Endothelial cell of umbilical vein (primary cell): ENCODE measurements around the gene COMMD8. TPM values are rescaled to one million over a fixed set of nuclear protein-coding genes. Genes with fewer than 3 reads are reported as not detected.

Experiments
- BruUV-seq: library from RNA; stranded (reverse); fragments of 400-500 nt; replicated peaks from 2 replicates; lab custom pipeline; 2021; lab: Mats Ljungman, UMichigan
- CTCF ChIA-PET: fragments of 300-600, 350-600 bp; sonication (Branson Sonifier 250); formaldehyde crosslinking; loops from one replicate; lab custom pipeline; 2021; ENCODE audit warnings: antibody characterized with exemption, inconsistent platforms; lab: Charles Lee
- POLR2A ChIA-PET: fragments of 300-600, 350-600 bp; sonication (Branson Sonifier 250); formaldehyde crosslinking; loops from one replicate; lab custom pipeline; 2021; ENCODE audit warnings: antibody characterized with exemption, inconsistent platforms; lab: Charles Lee
- DNase-seq: peaks from one replicate; pipeline ENCODE4 v3.0.0-alpha.2; 2011; ENCODE audit warnings: low read depth, low spot score
- FAIRE-seq: peaks from 2 replicates; lab custom pipeline; 2011; peaks lifted over from hg19 to GRCh38; lab: Jason Lieb, UNC
- H2AFZ ChIP-seq: 2 replicates; pipeline ENCODE4 v1.6.0; 2012; ENCODE audit warnings: low read depth, low read length, control low read depth, inconsistent platforms
- H3K27ac ChIP-seq: 2 replicates; pipeline ENCODE4 v1.5.1; 2011; ENCODE audit warnings: low read depth, mild to moderate bottlenecking, control low read depth, low read length, moderate library complexity; ENCODE audit not compliant: insufficient read depth
- H3K27me3 ChIP-seq, 2 experiments: 2 replicates each; pipeline versions ENCODE4 v1.6.0 to v1.6.1; 2011; ENCODE audit warnings: low read length in 2 of 2, mixed read lengths in 1 of 2; ENCODE audit not compliant: control insufficient read depth in 2 of 2, insufficient read depth in 2 of 2
- H3K36me3 ChIP-seq, 2 experiments: 2 replicates in 1 of 2; 3 replicates in 1 of 2; pipeline ENCODE4 v1.5.1; 2011; ENCODE audit warnings: low read length in 2 of 2, mild to moderate bottlenecking in 1 of 2, moderate library complexity in 1 of 2; ENCODE audit not compliant: control insufficient read depth in 2 of 2, insufficient read depth in 2 of 2; ENCODE audit errors: extremely low read depth in 1 of 2
- H3K4me1 ChIP-seq: 3 replicates; pipeline ENCODE4 v1.5.1; 2011; ENCODE audit warnings: mild to moderate bottlenecking, low read length; ENCODE audit not compliant: control insufficient read depth, insufficient read depth; ENCODE audit errors: extremely low read depth
- H3K4me2 ChIP-seq: 2 replicates; pipeline ENCODE4 v1.6.1; 2011; ENCODE audit warnings: low read length, control low read depth, mixed read lengths; ENCODE audit not compliant: insufficient read depth
- H3K4me3 ChIP-seq, 3 experiments: fragments of 200-600 bp in 1 of 3; sonication (generic), shearing (Covaris generic) in 1 of 3; replicated peaks in 1 of 3; 2 replicates each; pipeline ENCODE4 v1.5.1; 2011 to 2016; ENCODE audit warnings: control low read depth in 3 of 3, low read length in 3 of 3, mild to moderate bottlenecking in 2 of 3, inconsistent platforms in 1 of 3, low read depth in 1 of 3, moderate library complexity in 1 of 3; ENCODE audit not compliant: insufficient read depth in 1 of 3
- H3K79me2 ChIP-seq: 2 replicates; pipeline ENCODE4 v1.6.0; 2012; ENCODE audit warnings: low read length, inconsistent platforms; ENCODE audit not compliant: control insufficient read depth, insufficient read depth
- H3K9ac ChIP-seq: replicated peaks from 2 replicates; pipeline ENCODE3; 2011; ENCODE audit warnings: low read length, control low read depth; ENCODE audit not compliant: insufficient read depth; ENCODE audit errors: extremely low read depth
- H3K9me1 ChIP-seq: replicated peaks from 3 replicates; pipeline ENCODE4 v1.6.0; 2011; ENCODE audit warnings: mild to moderate bottlenecking, low read length; ENCODE audit not compliant: control insufficient read depth, insufficient read depth; ENCODE audit errors: extremely low read depth
- H3K9me3 ChIP-seq: replicated peaks from 2 replicates; pipeline ENCODE4 v1.5.1; 2012; ENCODE audit warnings: low read length, inconsistent platforms; ENCODE audit not compliant: control insufficient read depth, insufficient read depth
- H4K20me1 ChIP-seq: replicated peaks from 2 replicates; pipeline ENCODE3; 2011; ENCODE audit warnings: mild to moderate bottlenecking, low read length; ENCODE audit not compliant: control insufficient read depth, insufficient read depth; ENCODE audit errors: extremely low read depth
- CTCF ChIP-seq, 2 donors: IDR thresholded peaks; 1 replicate in 1 of 2; 2 replicates in 1 of 2; pipeline ENCODE4 v1.5.1; 2011; ENCODE audit warnings: low read length in 2 of 2, mild to moderate bottlenecking in 2 of 2, moderate library complexity in 2 of 2, control low read depth in 1 of 2, inconsistent platforms in 1 of 2, low read depth in 1 of 2; ENCODE audit not compliant: insufficient read depth in 1 of 2; ENCODE audit errors: extremely low read depth in 1 of 2
- EZH2 ChIP-seq: IDR thresholded peaks from 2 replicates; pipeline ENCODE4 v1.6.1; 2012; ENCODE audit warnings: borderline replicate concordance, low read depth, mild to moderate bottlenecking, moderate library complexity, low read length, inconsistent platforms; ENCODE audit not compliant: severe bottlenecking
- FOS ChIP-seq: IDR thresholded peaks from 2 replicates; pipeline ENCODE4 v1.6.1; 2011; ENCODE audit warnings: mild to moderate bottlenecking, low read length, moderate library complexity, borderline replicate concordance; ENCODE audit not compliant: insufficient read depth
- GATA2 ChIP-seq: IDR thresholded peaks from 2 replicates; pipeline ENCODE4 v1.7.0; 2011; ENCODE audit warnings: low read depth, mild to moderate bottlenecking, moderate library complexity, mixed read lengths, low read length; ENCODE audit not compliant: insufficient read length, insufficient read depth
- JUN ChIP-seq: IDR thresholded peaks from 2 replicates; pipeline ENCODE4 v1.6.1; 2011; ENCODE audit warnings: borderline replicate concordance, low read depth; ENCODE audit not compliant: insufficient read length, insufficient read depth
- MAX ChIP-seq: IDR thresholded peaks from 2 replicates; pipeline ENCODE4 v1.6.1; 2011; ENCODE audit not compliant: insufficient read depth, insufficient read length
- MYC ChIP-seq: IDR thresholded peaks from one replicate; pipeline ENCODE4 v1.6.1; 2011; ENCODE audit warnings: mild to moderate bottlenecking, low read depth, low read length
- POLR2A ChIP-seq: IDR thresholded peaks from 2 replicates; pipeline ENCODE4 v1.6.1; 2012; ENCODE audit warnings: low read depth, mild to moderate bottlenecking, control low read depth, low read length
- POLR2AphosphoS5 ChIP-seq: IDR thresholded peaks from 2 replicates; pipeline ENCODE4 v1.6.1; 2012; ENCODE audit warnings: low read depth, mild to moderate bottlenecking, control low read depth, low read length, moderate library complexity; ENCODE audit not compliant: insufficient read depth
- dilution Hi-C: fragments of 300-500 bp; cut with MboI; formaldehyde crosslinking; loops from one replicate; pipeline ENCODE4 v1.15.0; 2019; ENCODE audit warnings: low sequenced_read_pairs; ENCODE audit not compliant: extremely low pct_ligation_motif_present
- intact Hi-C: fragments of 100-400 bp; cut with micrococcal nuclease; formaldehyde crosslinking; loops from one replicate; pipeline ENCODE4 v1.10.0; 2022
- polyA plus RNA-seq, 4 experiments: library from polyadenylated mRNA; depleted of rRNA in 3 of 4; stranded (reverse) in 3 of 4; unstranded in 1 of 4; fragments of >200 nt; gene quantifications; 2 replicates each; pipeline versions ENCODE4 v1.2.1 to v1.2.3, GENCODE V29; 2011 to 2012; ENCODE audit warnings: missing spikeins in 1 of 4
- total RNA-seq: library from RNA; stranded (reverse); gene quantifications from 2 replicates; pipeline ENCODE4 v1.2.3, GENCODE V29; 2021

Gene COMMD8
- total and polyA plus RNA-seq, 2 donors (not counting 3 experiments of a cell fraction or from before 2014, with no cell fraction given) = 4.9 to 22.3 TPM

GRCh38 chr4:47442980-47443379, 20.5 kb downstream of the COMMD8 start:
- BruUV-seq = no TSS peak
- no peak for FAIRE-seq
- dilution Hi-C loops = no loop called here

GRCh38 chr4:47434931-47435330, 28.6 kb downstream of the COMMD8 start:
- H3K27ac ChIP-seq = no peak overlapping the region
- ChIA-PET POLR2A (no interaction called here), CTCF (no interaction called here)
- H4K20me1 ChIP-seq = no peaks in the 10 kb centered on the region
- H3K4me3 ChIP-seq = no peak overlapping the region
- FAIRE-seq (no peak), DNase-seq (no peak)
- BruUV-seq = no TSS peak
- TF ChIP-seq MYC = no peak
- TF ChIP-seq MAX = no peak
- no peak for TF ChIP-seq GATA2
- TF ChIP-seq CTCF (IDR thresholded peaks at IDR 0.05; ENCODE audit: extremely low read depth in 1 of 2, insufficient read depth in 1 of 2, low read depth in 1 of 2, low read length in 2 of 2) = no peak
- TF ChIP-seq JUN = no peak
- no peak for TF ChIP-seq POLR2AphosphoS5
- TF ChIP-seq POLR2A = no peak
- TF ChIP-seq FOS = no peak
- no peak for TF ChIP-seq EZH2
- dilution Hi-C loops = no loop called here
- no peak overlapping the region for H3K4me2 ChIP-seq
- no peak overlapping the region for H3K9ac ChIP-seq
- H3K79me2 ChIP-seq = no peaks in the 10 kb centered on the region
- H2AFZ ChIP-seq = no peak overlapping the region
- intact Hi-C loops = no loop called here
- no peaks in the 10 kb centered on the region for H3K9me3 ChIP-seq
- no peaks in the 10 kb centered on the region for H3K36me3 ChIP-seq
- H3K27me3 ChIP-seq = peaks cover 0 to 6% of the 10 kb centered on the region in 2 experiments
- no peaks in the 10 kb centered on the region for H3K4me1 ChIP-seq
- H3K9me1 ChIP-seq = no peaks in the 10 kb centered on the region

More at GRCh38 chr4:47442980-47443379, 20.5 kb downstream of the COMMD8 start:
- intact Hi-C loops = no loop called here
- no peak overlapping the region for H3K4me2 ChIP-seq
- no peak overlapping the region for H3K4me3 ChIP-seq
- CTCF ChIA-PET = no interaction called here
- no peak for DNase-seq
- no peaks in the 10 kb centered on the region for H3K4me1 ChIP-seq
- no peak overlapping the region for H3K27ac ChIP-seq
- H3K9ac ChIP-seq = no peak overlapping the region
- H3K27me3 ChIP-seq = no peaks in the 10 kb centered on the region
- POLR2A ChIA-PET = no interaction called here
- no peaks in the 10 kb centered on the region for H3K36me3 ChIP-seq
- H2AFZ ChIP-seq = no peak overlapping the region
- H3K79me2 ChIP-seq = no peaks in the 10 kb centered on the region
- H4K20me1 ChIP-seq = no peaks in the 10 kb centered on the region
- H3K9me3 ChIP-seq = no peaks in the 10 kb centered on the region
- TF ChIP-seq FOS = no peak
- no peak for TF ChIP-seq JUN
- H3K9me1 ChIP-seq = no peaks in the 10 kb centered on the region
